ENCODE measurements around the gene MAST4.

MAST4 gene

GRCh38 chr5:66872736-66873331 lies 276.6 kb downstream of the MAST4 start:
- DNase-seq (ENCODE audit: low read depth in 2 of 2), result no peak

GRCh38 chr5:66874004-66874403 lies 277.8 kb downstream of the MAST4 start:
- DNase-seq (ENCODE audit: low read depth in 2 of 2), result no peak

GRCh38 chr5:66875315-66875714 lies 279.1 kb downstream of the MAST4 start:
- no peak for DNase-seq (ENCODE audit: low read depth in 2 of 2)

- DNase-seq (ENCODE audit: low read depth in 2 of 2), result no peak
Observed at GRCh38 chr5:66876266-66876807, 280.1 kb downstream of the MAST4 start.

GRCh38 chr5:66877843-66878242 lies 281.6 kb downstream of the MAST4 start:
- DNase-seq (ENCODE audit: low read depth in 2 of 2), result no peak

- no peak for DNase-seq (ENCODE audit: low read depth in 2 of 2)
Observed at GRCh38 chr5:66880401-66880800, 284.2 kb downstream of the MAST4 start.

GRCh38 chr5:66881480-66882161 lies 285.4 kb downstream of the MAST4 start:
- DNase-seq (ENCODE audit: low read depth in 2 of 2), result no peak

- no peak for DNase-seq (ENCODE audit: low read depth in 2 of 2)
Observed at GRCh38 chr5:66882606-66883227, 286.5 kb downstream of the MAST4 start.

- no peak for DNase-seq (ENCODE audit: low read depth in 2 of 2)
Observed at GRCh38 chr5:66884564-66885243, 288.5 kb downstream of the MAST4 start.

- DNase-seq (ENCODE audit: low read depth in 2 of 2), result no peak
Observed at GRCh38 chr5:66886941-66887340, 290.7 kb downstream of the MAST4 start.

- no peak for DNase-seq (ENCODE audit: low read depth in 2 of 2)
Observed at GRCh38 chr5:66888613-66889012, 292.4 kb downstream of the MAST4 start.

GRCh38 chr5:66889056-66889455 lies 292.9 kb downstream of the MAST4 start:
- no peak for DNase-seq (ENCODE audit: low read depth in 2 of 2)

GRCh38 chr5:66889524-66889923 lies 293.3 kb downstream of the MAST4 start:
- no peak for DNase-seq (ENCODE audit: low read depth in 2 of 2)

- no peak for DNase-seq (ENCODE audit: low read depth in 2 of 2)
Observed at GRCh38 chr5:66891184-66891925, 295.2 kb downstream of the MAST4 start.

- no peak for DNase-seq (ENCODE audit: low read depth in 2 of 2)
Observed at GRCh38 chr5:66892716-66893115, 296.5 kb downstream of the MAST4 start.

- DNase-seq (ENCODE audit: low read depth in 2 of 2), result no peak
Observed at GRCh38 chr5:66894480-66895240, 298.5 kb downstream of the MAST4 start.

- DNase-seq (ENCODE audit: low read depth in 2 of 2), result no peak
Observed at GRCh38 chr5:66896171-66896570, 300.0 kb downstream of the MAST4 start.

GRCh38 chr5:66897356-66897755 lies 301.2 kb downstream of the MAST4 start:
- DNase-seq (ENCODE audit: low read depth in 2 of 2), result no peak

GRCh38 chr5:66898241-66898995 lies 302.2 kb downstream of the MAST4 start:
- no peak for DNase-seq (ENCODE audit: low read depth in 2 of 2)

- DNase-seq (ENCODE audit: low read depth in 2 of 2), result no peak
Observed at GRCh38 chr5:66903218-66903617, 307.0 kb downstream of the MAST4 start.
